Measurements from ENCODE around the gene CRYAB.

Gene CRYAB

DNA sequence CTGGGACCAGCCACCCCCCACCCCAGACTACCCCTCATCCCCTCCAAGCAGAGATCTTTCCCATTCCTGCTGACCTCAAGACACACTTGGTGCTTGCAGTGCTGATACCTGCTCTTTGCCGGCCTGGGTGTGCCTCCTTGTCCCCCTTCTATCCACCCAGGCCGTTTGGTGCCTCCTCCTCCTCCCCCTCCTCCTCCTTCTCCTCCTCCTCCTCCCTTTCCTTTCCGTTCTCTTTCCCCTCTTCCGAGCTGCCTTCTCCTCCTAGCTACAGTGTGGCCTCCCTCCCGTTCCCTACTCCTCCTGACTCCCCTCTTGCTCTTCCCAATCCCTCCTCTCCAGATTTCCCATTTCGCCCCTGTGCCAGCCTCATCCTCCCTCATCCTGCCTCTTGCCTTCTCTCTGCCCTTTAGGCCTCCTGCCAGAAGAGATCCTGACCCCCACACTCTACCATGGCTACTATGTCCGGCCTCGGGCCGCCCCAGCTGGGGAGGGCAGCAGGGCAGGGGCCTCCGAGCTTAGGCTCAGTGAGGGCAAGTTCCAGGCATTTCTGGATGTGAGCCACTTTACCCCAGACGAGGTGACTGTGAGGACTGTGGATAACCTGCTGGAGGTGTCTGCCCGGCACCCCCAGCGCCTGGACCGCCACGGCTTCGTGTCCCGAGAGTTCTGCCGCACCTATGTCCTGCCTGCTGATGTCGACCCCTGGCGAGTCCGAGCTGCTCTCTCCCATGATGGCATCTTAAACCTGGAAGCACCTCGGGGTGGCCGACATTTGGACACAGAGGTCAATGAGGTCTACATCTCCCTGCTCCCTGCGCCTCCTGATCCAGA is 1.7 kb upstream of the CRYAB start:
- peak overlapping the region; percentile 4 for H4K91ac ChIP-seq (ENCODE audit: low read depth, low read length)
- H3K36me3 ChIP-seq (ENCODE audit: control insufficient read depth in 1 of 2, insufficient read depth in 2 of 2, low read length in 2 of 2), result no peaks in the 10 kb centered on the region
- no peak overlapping the region for H2BK5ac ChIP-seq (ENCODE audit: low read depth, low read length, poor library complexity)
- peaks cover 20 to 24% of the 10 kb centered on the region in 2 experiments for H3K4me1 ChIP-seq (ENCODE audit: control insufficient read depth in 1 of 2, insufficient read depth in 2 of 2, low read length in 2 of 2)
- no peaks in the 10 kb centered on the region for H3K27me3 ChIP-seq (ENCODE audit: insufficient read depth, low read length)
- H3K4me2 ChIP-seq (ENCODE audit: low read length), result no peak overlapping the region
- no peak overlapping the region for H3K14ac ChIP-seq (ENCODE audit: low read length)
- no peak overlapping the region for H3K4ac ChIP-seq (ENCODE audit: low read depth, low read length)
- no peak for DNase-seq
- no peak overlapping the region for H3K18ac ChIP-seq (ENCODE audit: low read length)
- no peak overlapping the region for H3K27ac ChIP-seq (ENCODE audit: low read depth, low read length)
- H2BK12ac ChIP-seq (ENCODE audit: low read length), result peak overlapping the region; percentile 34
- H3K79me2 ChIP-seq (ENCODE audit: control insufficient read depth, insufficient read depth, low read length, poor library complexity), result no peaks in the 10 kb centered on the region
- H4K12ac ChIP-seq (ENCODE audit: low read depth, low read length), result no peak overlapping the region
- H2AFZ ChIP-seq (ENCODE audit: insufficient read depth, low read length, poor library complexity), result no peak overlapping the region
- H3K9me3 ChIP-seq (ENCODE audit: insufficient read depth, low read depth, low read length), result peaks cover 2% of the 10 kb centered on the region
- H4K8ac ChIP-seq (ENCODE audit: low read depth, low read length), result no peak overlapping the region
- no peak overlapping the region for H2BK120ac ChIP-seq (ENCODE audit: insufficient read depth, low read length, poor library complexity)
- no peak overlapping the region for H3K4me3 ChIP-seq (ENCODE audit: low read depth, low read length)
- no peak overlapping the region for H3K9ac ChIP-seq (ENCODE audit: low read length)
- WGBS (ENCODE audit: extremely low coverage, insufficient coverage, insufficient read length), result no CpG with 5 or more reads among the region's 24 CpGs
- no peak overlapping the region for H3K23ac ChIP-seq (ENCODE audit: low read length)
- H3K79me1 ChIP-seq (ENCODE audit: low read length), result peaks cover 8% of the 10 kb centered on the region
- H2AK5ac ChIP-seq (ENCODE audit: low read length), result no peak overlapping the region

DNA sequence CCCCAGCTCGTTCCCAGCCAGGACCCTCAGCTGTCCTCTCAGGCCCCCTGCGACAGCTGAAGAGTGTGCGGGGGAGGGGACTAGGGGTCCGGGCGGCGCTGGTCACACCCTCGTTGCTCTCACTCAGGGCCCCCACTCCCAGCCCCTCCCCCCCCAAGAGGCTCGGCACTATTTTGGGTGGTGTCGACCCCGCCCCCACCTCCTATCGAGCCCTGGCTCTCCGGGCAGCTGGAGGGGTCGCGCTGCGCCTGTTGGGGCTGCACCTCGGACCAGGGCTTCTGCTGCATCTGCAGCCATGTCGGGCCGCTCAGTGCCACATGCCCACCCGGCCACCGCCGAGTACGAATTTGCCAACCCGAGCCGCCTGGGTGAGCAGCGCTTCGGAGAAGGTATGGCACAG is 965 bp upstream of the CRYAB start, which contains the start of gene HSPB2:
TSS of gene HSPB2 (plus strand) at position 200 of the 400 bp plus-strand sequence. CDS start at position 296, 96 bp downstream.
- Histone ChIP-seq H2BK12ac (ENCODE audit: low read length) (peak within 1 kb of the TSS; percentile 53), H3K4me1 (ENCODE audit: control insufficient read depth in 1 of 2, insufficient read depth in 2 of 2, low read length in 2 of 2) (peaks cover 20 to 24% of the 10 kb centered on the region in 2 experiments), H3K4me3 (ENCODE audit: low read depth, low read length) (no peak within 1 kb of the TSS), H2BK120ac (ENCODE audit: insufficient read depth, low read length, poor library complexity) (peak within 1 kb of the TSS; percentile 38), H3K18ac (ENCODE audit: low read length) (peak within 1 kb of the TSS; percentile 5), H3K14ac (ENCODE audit: low read length) (no peak within 1 kb of the TSS), H2AK5ac (ENCODE audit: low read length) (no peak within 1 kb of the TSS), H3K79me2 (ENCODE audit: control insufficient read depth, insufficient read depth, low read length, poor library complexity) (no peaks in the 10 kb centered on the region), H3K27me3 (ENCODE audit: insufficient read depth, low read length) (no peaks in the 10 kb centered on the region), H3K79me1 (ENCODE audit: low read length) (peaks cover 8% of the 10 kb centered on the region), H3K23ac (ENCODE audit: low read length) (no peak within 1 kb of the TSS), H3K9ac (ENCODE audit: low read length) (no peak within 1 kb of the TSS), H4K12ac (ENCODE audit: low read depth, low read length) (peak within 1 kb of the TSS; percentile 2), H3K9me3 (ENCODE audit: insufficient read depth, low read depth, low read length) (peaks cover 2% of the 10 kb centered on the region), H3K4me2 (ENCODE audit: low read length) (peak within 1 kb of the TSS; percentile 17), H2BK5ac (ENCODE audit: low read depth, low read length, poor library complexity) (no peak within 1 kb of the TSS), H3K36me3 (ENCODE audit: control insufficient read depth in 1 of 2, insufficient read depth in 2 of 2, low read length in 2 of 2) (no peaks in the 10 kb centered on the region), H2AFZ (ENCODE audit: insufficient read depth, low read length, poor library complexity) (no peak within 1 kb of the TSS), H3K4ac (ENCODE audit: low read depth, low read length) (no peak within 1 kb of the TSS), H3K27ac (ENCODE audit: low read depth, low read length) (no peak within 1 kb of the TSS), H4K8ac (ENCODE audit: low read depth, low read length) (peak within 1 kb of the TSS; percentile 9), H4K91ac (ENCODE audit: low read depth, low read length) (peak within 1 kb of the TSS; percentile 30)
- WGBS (ENCODE audit: extremely low coverage, insufficient coverage, insufficient read length), result no CpG with 5 or more reads among the region's 26 CpGs
- DNase-seq, result no peak

DNA sequence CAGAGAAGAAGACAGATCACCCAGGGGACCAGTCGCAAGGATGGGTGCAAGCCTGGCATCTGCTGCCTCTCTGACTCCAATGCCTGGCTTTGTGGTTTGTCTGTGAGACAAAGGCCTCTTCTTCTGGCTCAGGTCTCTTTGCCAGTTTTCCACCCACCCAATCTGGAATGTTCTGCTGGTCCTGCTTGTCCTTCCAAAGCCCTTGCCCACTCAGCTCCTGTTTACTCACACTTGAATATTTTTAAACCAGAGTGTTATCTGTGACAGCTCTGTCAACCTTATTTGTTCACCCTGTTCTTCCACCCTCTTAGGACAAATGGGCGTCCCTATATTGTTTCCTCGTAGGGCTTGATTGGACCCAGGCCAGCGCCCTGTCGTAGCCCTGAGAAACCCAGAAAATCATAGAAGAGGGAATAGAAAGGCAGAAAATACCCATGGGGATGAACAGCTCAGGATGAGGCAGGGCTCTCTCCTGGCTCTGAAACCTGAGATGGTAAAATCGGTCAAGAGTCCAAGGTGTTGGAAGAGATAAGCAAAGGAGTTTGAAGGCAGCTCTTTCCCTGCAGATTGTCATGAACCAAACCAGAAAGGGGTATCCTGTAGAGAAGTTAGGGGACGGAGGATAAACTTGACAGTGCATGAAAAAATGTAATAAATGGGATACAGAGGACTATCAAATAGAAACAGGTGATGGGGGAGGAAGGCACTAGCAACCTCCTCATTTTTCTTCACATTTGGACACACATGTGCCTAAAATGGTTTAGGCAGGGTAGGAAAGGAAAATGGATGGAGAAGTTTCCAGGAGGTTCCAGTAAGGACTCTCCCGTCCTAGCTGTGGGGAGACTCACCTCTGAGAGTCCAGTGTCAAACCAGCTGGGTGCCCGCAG is 651 bp downstream of the CRYAB start:
- H3K23ac ChIP-seq (ENCODE audit: low read length), result no peak overlapping the region
- no CpG with 5 or more reads among the region's 9 CpGs for WGBS (ENCODE audit: extremely low coverage, insufficient coverage, insufficient read length)
- H4K8ac ChIP-seq (ENCODE audit: low read depth, low read length), result peak overlapping the region; percentile 9
- no peaks in the 10 kb centered on the region for H3K79me2 ChIP-seq (ENCODE audit: control insufficient read depth, insufficient read depth, low read length, poor library complexity)
- H3K4me1 ChIP-seq (ENCODE audit: control insufficient read depth in 1 of 2, insufficient read depth in 2 of 2, low read length in 2 of 2), result peaks cover 20 to 24% of the 10 kb centered on the region in 2 experiments
- peak overlapping the region; percentile 62 for H2BK12ac ChIP-seq (ENCODE audit: low read length)
- H4K91ac ChIP-seq (ENCODE audit: low read depth, low read length), result peak overlapping the region; percentile 52
- DNase-seq, result no peak
- H3K4me3 ChIP-seq (ENCODE audit: low read depth, low read length), result no peak overlapping the region
- H2AFZ ChIP-seq (ENCODE audit: insufficient read depth, low read length, poor library complexity), result no peak overlapping the region
- H2BK120ac ChIP-seq (ENCODE audit: insufficient read depth, low read length, poor library complexity), result peak overlapping the region; percentile 38
- H3K36me3 ChIP-seq (ENCODE audit: control insufficient read depth in 1 of 2, insufficient read depth in 2 of 2, low read length in 2 of 2), result no peaks in the 10 kb centered on the region
- no peak overlapping the region for H3K4me2 ChIP-seq (ENCODE audit: low read length)
- H2AK5ac ChIP-seq (ENCODE audit: low read length), result peak overlapping the region; percentile 56
- peak overlapping the region; percentile 5 for H3K18ac ChIP-seq (ENCODE audit: low read length)
- no peak overlapping the region for H2BK5ac ChIP-seq (ENCODE audit: low read depth, low read length, poor library complexity)
- H3K9ac ChIP-seq (ENCODE audit: low read length), result peak overlapping the region; percentile 9
- H4K12ac ChIP-seq (ENCODE audit: low read depth, low read length), result no peak overlapping the region
- H3K27me3 ChIP-seq (ENCODE audit: insufficient read depth, low read length), result no peaks in the 10 kb centered on the region
- H3K79me1 ChIP-seq (ENCODE audit: low read length), result peaks cover 8% of the 10 kb centered on the region
- no peak overlapping the region for H3K4ac ChIP-seq (ENCODE audit: low read depth, low read length)
- no peak overlapping the region for H3K27ac ChIP-seq (ENCODE audit: low read depth, low read length)
- peak overlapping the region; percentile 53 for H3K14ac ChIP-seq (ENCODE audit: low read length)
- peaks cover 2% of the 10 kb centered on the region for H3K9me3 ChIP-seq (ENCODE audit: insufficient read depth, low read depth, low read length)

DNA sequence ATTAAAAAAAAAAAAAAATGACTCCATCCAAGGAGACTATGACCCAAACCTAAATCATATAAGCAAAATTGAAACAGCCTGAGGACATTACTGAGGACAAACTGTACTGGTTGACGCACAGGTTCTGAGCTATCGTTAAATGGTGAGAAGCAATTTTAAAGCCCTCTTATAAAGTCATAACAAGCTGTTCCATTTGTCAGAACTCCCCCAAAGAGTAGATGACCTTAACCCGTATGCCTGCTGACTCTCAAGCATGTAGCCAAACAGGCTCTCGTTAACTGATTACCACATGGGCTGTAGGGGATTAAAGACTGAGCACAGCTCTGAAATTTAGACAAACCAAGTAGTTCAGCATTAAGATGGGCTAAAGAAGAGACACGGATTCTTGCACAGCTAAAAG is 2.2 kb downstream of the CRYAB start:
- H2AK5ac ChIP-seq (ENCODE audit: low read length), result no peak overlapping the region
- H3K9ac ChIP-seq (ENCODE audit: low read length), result no peak overlapping the region
- H3K9me3 ChIP-seq (ENCODE audit: insufficient read depth, low read depth, low read length), result peaks cover 2% of the 10 kb centered on the region
- no peak overlapping the region for H3K4ac ChIP-seq (ENCODE audit: low read depth, low read length)
- H3K79me2 ChIP-seq (ENCODE audit: control insufficient read depth, insufficient read depth, low read length, poor library complexity), result no peaks in the 10 kb centered on the region
- no peak overlapping the region for H2AFZ ChIP-seq (ENCODE audit: insufficient read depth, low read length, poor library complexity)
- H3K27ac ChIP-seq (ENCODE audit: low read depth, low read length), result peak overlapping the region; percentile 43
- H2BK5ac ChIP-seq (ENCODE audit: low read depth, low read length, poor library complexity), result no peak overlapping the region
- H4K12ac ChIP-seq (ENCODE audit: low read depth, low read length), result no peak overlapping the region
- H3K18ac ChIP-seq (ENCODE audit: low read length), result no peak overlapping the region
- no peak overlapping the region for H3K23ac ChIP-seq (ENCODE audit: low read length)
- no peak overlapping the region for H2BK12ac ChIP-seq (ENCODE audit: low read length)
- DNase-seq, result peak; percentile 71 to 91
- H2BK120ac ChIP-seq (ENCODE audit: insufficient read depth, low read length, poor library complexity), result no peak overlapping the region
- no peak overlapping the region for H3K14ac ChIP-seq (ENCODE audit: low read length)
- no peak overlapping the region for H4K8ac ChIP-seq (ENCODE audit: low read depth, low read length)
- no peak overlapping the region for H4K91ac ChIP-seq (ENCODE audit: low read depth, low read length)
- WGBS (ENCODE audit: extremely low coverage, insufficient coverage, insufficient read length), result no CpG with 5 or more reads among the region's 5 CpGs
- no peak overlapping the region for H3K4me3 ChIP-seq (ENCODE audit: low read depth, low read length)
- H3K4me2 ChIP-seq (ENCODE audit: low read length), result peak overlapping the region; percentile 2
- peaks cover 20 to 24% of the 10 kb centered on the region in 2 experiments for H3K4me1 ChIP-seq (ENCODE audit: control insufficient read depth in 1 of 2, insufficient read depth in 2 of 2, low read length in 2 of 2)
- peaks cover 8% of the 10 kb centered on the region for H3K79me1 ChIP-seq (ENCODE audit: low read length)
- H3K27me3 ChIP-seq (ENCODE audit: insufficient read depth, low read length), result no peaks in the 10 kb centered on the region
- H3K36me3 ChIP-seq (ENCODE audit: control insufficient read depth in 1 of 2, insufficient read depth in 2 of 2, low read length in 2 of 2), result no peaks in the 10 kb centered on the region

All from trophoblast cell (in vitro differentiated cells and primary cell).